PFSK-1 (cell line): ENCODE results near the gene SCUBE2.

Experiments used
- FOXP2 ChIP-seq: optimal IDR thresholded peaks from 2 replicates; pipeline ENCODE3; 2011; ENCODE audit warnings: borderline replicate concordance, control low read depth, inconsistent platforms; ENCODE audit not compliant: insufficient read depth; ENCODE audit errors: extremely low read length, extremely low read depth
- POLR2AphosphoS5 ChIP-seq: IDR thresholded peaks from 2 replicates; pipeline ENCODE4 v1.6.1; 2012; ENCODE audit warnings: low read depth, mild to moderate bottlenecking, control low read depth, low read length, moderate library complexity
- REST ChIP-seq, 2 experiments: IDR thresholded peaks; 2 replicates each; pipeline versions ENCODE4 v1.6.1 to v1.8.0; 2011 to 2012; ENCODE audit warnings: low read depth in 2 of 2, low read length in 2 of 2, control low read depth in 1 of 2, inconsistent platforms in 1 of 2, mild to moderate bottlenecking in 1 of 2, moderate library complexity in 1 of 2; ENCODE audit not compliant: insufficient read depth in 1 of 2
- SIN3A ChIP-seq: IDR thresholded peaks from 2 replicates; pipeline ENCODE4 v1.6.1; 2012; ENCODE audit warnings: mild to moderate bottlenecking, low read length, moderate library complexity, borderline replicate concordance; ENCODE audit not compliant: insufficient read depth
- TAF1 ChIP-seq: IDR thresholded peaks from 2 replicates; pipeline ENCODE4 v1.6.1; 2012; ENCODE audit warnings: low read length, control low read depth, borderline replicate concordance; ENCODE audit not compliant: insufficient read depth

The SCUBE2 gene

GRCh38 chr11:9065607-9066432 lies 25.6 kb downstream of the SCUBE2 start:
- TF ChIP-seq SIN3A (no peak), REST (IDR thresholded peaks at IDR 0.05; ENCODE audit: insufficient read depth in 1 of 2, low read depth in 2 of 2, low read length in 2 of 2) (no peak), POLR2AphosphoS5 (no peak)

- no peak for TF ChIP-seq POLR2AphosphoS5
- no peak for TF ChIP-seq SIN3A
- no peak for TF ChIP-seq TAF1
- no peak for TF ChIP-seq FOXP2
- no peak for TF ChIP-seq REST (IDR thresholded peaks at IDR 0.05; ENCODE audit: insufficient read depth in 1 of 2, low read depth in 2 of 2, low read length in 2 of 2)
Measured at GRCh38 chr11:9061807-9062206, 29.6 kb downstream of the SCUBE2 start.

- TF ChIP-seq FOXP2 (no peak), POLR2AphosphoS5 (no peak), SIN3A (no peak)
Measured at GRCh38 chr11:9060700-9061111, 30.7 kb downstream of the SCUBE2 start.

GRCh38 chr11:9059406-9059805 lies 32.0 kb downstream of the SCUBE2 start:
- no peak for TF ChIP-seq SIN3A
- TF ChIP-seq TAF1 = no peak
- no peak for TF ChIP-seq REST (IDR thresholded peaks at IDR 0.05; ENCODE audit: insufficient read depth in 1 of 2, low read depth in 2 of 2, low read length in 2 of 2)
- TF ChIP-seq POLR2AphosphoS5 = no peak
- TF ChIP-seq FOXP2 = no peak

- TF ChIP-seq POLR2AphosphoS5 = no peak
- no peak for TF ChIP-seq SIN3A
- TF ChIP-seq TAF1 = no peak
- TF ChIP-seq REST (IDR thresholded peaks at IDR 0.05; ENCODE audit: insufficient read depth in 1 of 2, low read depth in 2 of 2, low read length in 2 of 2) = no peak
- TF ChIP-seq FOXP2 = no peak
Measured at GRCh38 chr11:9057888-9058287, 33.5 kb downstream of the SCUBE2 start.
